Astrocyte (in vitro differentiated cells and primary cell): Measurements from ENCODE around the gene GTF2F2.

Source experiments
- CTCF ChIP-seq: IDR thresholded peaks from 2 replicates; pipeline ENCODE4 v1.5.1; 2011; ENCODE audit warnings: low read depth, mild to moderate bottlenecking, inconsistent platforms, low read length, moderate library complexity; ENCODE audit not compliant: insufficient read depth
- EZH2 ChIP-seq: IDR thresholded peaks from 2 replicates; pipeline ENCODE4 v1.6.1; 2012; ENCODE audit warnings: mild to moderate bottlenecking, low read length, inconsistent platforms; ENCODE audit not compliant: insufficient read depth

DNA sequence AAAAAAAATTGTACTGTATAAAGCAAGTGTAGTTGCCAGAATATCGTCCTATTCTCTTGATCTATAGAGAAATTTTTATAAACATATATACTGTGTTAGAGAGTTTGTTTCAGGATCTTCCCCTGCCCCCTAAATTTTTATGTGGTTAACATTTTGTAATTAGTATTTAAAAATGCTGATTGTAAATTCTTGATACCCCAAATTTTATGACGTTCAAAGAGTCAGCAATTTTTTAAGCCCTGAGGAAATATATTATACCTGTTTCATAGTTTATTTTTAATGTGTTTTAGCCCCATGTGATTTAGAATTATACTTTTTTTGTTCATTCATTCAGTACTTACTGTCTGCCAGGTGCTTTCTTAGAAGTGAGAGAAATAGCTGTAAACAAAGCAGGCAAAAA, 87.8 kb downstream of the GTF2F2 start:
- TF ChIP-seq CTCF (no peak), EZH2 (no peak)
